ENCODE results near the gene PRKX.

- TF ChIP-seq HDGF (IDR thresholded peaks at IDR 0.05; ENCODE audit: borderline replicate concordance) = no peak
- no peak for TF ChIP-seq ARNT (IDR thresholded peaks at IDR 0.05)
- no peak for TF ChIP-seq FOXA1 (IDR thresholded peaks at IDR 0.05)
- no peak for TF ChIP-seq SUZ12 (IDR thresholded peaks at IDR 0.05)
- no peak for TF ChIP-seq FOXM1 (IDR thresholded peaks at IDR 0.05; ENCODE audit: borderline replicate concordance)
- TF ChIP-seq, protein P1, sequence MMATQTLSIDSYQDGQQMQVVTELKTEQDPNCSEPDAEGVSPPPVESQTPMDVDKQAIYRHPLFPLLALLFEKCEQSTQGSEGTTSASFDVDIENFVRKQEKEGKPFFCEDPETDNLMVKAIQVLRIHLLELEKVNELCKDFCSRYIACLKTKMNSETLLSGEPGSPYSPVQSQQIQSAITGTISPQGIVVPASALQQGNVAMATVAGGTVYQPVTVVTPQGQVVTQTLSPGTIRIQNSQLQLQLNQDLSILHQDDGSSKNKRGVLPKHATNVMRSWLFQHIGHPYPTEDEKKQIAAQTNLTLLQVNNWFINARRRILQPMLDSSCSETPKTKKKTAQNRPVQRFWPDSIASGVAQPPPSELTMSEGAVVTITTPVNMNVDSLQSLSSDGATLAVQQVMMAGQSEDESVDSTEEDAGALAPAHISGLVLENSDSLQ (IDR thresholded peaks at IDR 0.05) = no peak
- TF ChIP-seq TARDBP (IDR thresholded peaks at IDR 0.05) = no peak
- no peak for TF ChIP-seq BHLHE40 (IDR thresholded peaks at IDR 0.05; ENCODE audit: borderline replicate concordance)
- no peak for TF ChIP-seq FOXK2 (IDR thresholded peaks at IDR 0.05)
- TF ChIP-seq SP1 (IDR thresholded peaks at IDR 0.05) = no peak
- no peak for TF ChIP-seq ELF4 (IDR thresholded peaks at IDR 0.05)
- no peak for TF ChIP-seq NFRKB (IDR thresholded peaks at IDR 0.05)
- TF ChIP-seq LEF1 (IDR thresholded peaks at IDR 0.05; ENCODE audit: borderline replicate concordance) = no peak
- TF ChIP-seq L3MBTL2 (conservative IDR thresholded peaks at IDR 0.05) = no peak
These were observed 537 bp upstream of the PRKX start for GRCh38 chrX:3713937-3714434.

Measured in HEK293T (cell line).